Stimulated activated CD4-positive, alpha-beta T cell treated with anti-CD3 and anti-CD28 coated beads, Interleukin-4, amount 100 ng/mL, for 24 hours (primary cell): ENCODE results near the gene CALML5.

Experiments
- DNase-seq: peaks from one replicate; pipeline ENCODE4 v3.0.0-alpha.2; 2020

Gene CALML5

DNA sequence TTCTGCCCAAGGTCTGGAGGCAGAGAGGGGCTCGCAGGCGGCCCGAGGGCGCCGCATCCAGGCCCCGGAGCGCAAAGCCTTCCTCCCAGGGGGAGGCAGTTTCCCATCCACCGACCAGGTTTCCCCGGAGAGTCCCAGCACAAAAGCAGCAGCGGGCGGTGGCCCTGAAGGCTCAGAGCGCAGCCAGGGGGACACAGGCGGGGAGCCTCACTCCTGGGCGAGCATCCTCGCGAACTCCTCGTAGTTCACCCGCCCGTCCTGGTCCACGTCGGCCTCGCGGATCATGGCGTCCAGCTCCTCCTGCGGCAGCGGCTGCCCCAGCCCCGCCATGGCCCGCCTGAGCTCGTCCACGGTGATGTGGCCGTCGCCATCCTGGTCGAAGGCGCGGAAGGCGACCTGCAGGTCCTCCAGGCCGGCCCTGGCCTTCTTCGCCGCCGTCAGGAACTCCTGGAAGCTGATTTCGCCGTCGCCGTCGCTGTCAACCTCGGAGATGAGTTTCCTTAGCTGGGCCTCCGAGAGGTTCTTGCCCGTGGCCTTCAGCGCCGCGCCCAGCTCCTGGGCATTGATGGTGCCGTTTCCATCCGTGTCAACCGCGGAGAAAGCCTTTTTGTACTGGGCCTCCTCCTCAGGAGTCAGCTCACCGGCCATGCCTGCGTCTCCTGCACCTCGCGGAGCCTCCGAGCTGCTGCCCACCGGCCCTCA is 428 bp downstream of the CALML5 start:
- no peak for DNase-seq

DNA sequence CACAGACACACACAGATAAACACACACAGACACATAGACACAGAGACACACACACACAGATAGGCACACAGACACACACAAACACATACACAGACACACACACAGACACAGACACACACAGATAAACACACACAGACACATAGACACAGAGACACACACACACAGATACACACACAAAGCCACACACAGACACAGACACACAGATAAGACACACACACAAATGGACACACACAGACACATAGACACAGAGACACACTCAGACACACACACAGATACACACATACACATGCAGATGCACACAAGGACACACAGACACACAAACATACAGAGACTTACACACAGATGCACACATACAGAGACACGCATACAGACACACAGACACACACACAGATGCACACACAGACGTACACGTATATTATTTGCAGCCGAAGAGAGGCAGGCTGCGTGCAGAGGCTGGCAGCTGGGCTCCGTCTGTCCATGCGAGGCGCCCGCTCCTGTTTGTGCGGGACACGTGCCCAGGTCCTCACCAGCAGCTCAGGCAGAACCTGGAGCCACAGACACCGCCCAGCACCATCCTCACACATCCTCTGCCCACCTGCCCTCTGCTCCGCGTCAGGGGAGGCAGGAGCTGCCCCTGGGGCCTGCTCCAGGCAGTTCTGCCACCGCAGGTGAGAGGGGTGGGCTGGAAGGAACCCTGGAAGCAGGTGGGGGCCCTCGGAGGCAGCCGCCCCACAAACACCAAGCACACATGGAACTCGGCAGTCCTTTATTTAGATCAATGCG is 1.2 kb downstream of the CALML5 start:
- DNase-seq, result no peak

DNA sequence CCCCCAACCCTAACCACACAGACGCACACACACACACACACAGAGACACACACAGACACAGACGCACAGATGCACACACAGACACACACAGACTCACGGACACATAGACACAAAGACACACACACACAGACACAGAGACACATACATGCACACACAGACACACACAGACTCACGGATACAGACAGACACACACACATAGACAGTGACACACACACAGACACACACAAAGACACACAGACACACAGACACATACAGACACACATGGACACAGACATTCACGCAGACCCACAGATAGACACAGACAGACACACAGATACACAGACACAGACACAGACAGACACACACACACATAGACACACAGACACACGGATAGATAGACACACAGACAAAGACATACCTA is 2.1 kb downstream of the CALML5 start:
- DNase-seq, result no peak

DNA sequence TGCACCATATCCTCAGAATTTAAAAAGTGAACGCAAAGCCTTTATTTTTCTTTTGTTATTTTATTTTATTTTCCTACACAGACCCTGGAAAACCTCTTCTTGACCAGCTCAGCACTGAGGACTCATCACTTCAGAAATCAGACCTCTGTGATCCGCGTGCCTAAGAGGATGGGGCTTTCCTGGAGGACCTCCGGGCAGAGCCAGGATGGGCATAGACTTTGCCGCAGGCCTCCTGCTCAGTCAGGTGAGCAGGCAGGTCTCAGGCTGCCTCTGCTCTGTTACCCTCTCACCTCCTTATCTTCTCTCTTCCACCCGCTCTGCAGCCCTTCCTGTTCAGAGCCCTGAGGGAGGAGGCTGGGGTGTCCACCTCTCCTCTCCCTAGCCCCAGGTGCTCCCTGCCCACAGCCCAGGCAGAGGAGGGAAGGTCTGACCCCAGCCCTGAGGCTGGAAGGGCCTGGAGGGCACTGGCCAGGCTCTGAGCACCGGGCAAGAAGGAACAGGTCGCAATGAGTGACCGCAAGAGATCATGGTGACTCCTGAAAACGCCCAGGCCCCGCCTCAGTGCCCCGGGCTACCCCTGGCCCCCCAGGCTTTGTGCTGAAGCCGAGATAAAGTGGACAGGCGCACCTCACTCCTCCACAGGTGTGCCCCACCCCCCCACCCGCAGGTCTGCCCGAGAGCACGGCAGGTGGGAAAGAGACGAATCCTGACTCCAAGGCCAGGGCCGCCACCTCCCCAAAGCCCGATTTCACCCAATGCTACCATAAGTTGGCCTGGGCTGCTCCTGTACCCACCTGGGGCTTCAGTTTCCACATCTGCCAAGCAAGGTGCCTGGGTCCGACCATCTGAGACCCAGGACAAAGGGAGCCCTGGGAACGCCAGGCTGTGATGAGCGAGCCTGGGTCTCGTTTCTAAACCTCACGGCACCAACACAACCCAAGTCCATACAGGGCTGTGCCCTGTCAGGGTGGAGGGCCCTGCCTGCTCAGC is 2.8 kb downstream of the CALML5 start:
- no peak for DNase-seq

DNA sequence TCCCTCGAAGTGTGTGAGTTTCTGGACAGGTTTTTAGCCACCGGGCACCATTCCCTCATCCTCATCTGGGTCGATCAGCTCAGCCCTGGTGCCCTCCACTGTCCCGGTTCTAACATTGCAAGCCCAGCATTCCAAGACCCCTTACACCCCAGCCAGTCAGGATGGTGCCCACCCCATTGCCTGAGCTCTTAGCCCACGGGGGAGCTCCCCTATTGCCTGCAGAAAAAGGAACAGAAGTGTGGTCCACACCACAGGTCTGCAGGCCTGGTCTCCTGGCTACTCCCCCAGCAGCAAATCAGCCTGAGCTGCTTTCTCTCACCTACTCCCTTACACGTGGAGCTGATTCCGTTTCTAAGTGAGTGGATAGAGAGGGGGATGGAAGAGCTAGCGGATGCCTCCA is 4.8 kb downstream of the CALML5 start:
- DNase-seq, result no peak

DNA sequence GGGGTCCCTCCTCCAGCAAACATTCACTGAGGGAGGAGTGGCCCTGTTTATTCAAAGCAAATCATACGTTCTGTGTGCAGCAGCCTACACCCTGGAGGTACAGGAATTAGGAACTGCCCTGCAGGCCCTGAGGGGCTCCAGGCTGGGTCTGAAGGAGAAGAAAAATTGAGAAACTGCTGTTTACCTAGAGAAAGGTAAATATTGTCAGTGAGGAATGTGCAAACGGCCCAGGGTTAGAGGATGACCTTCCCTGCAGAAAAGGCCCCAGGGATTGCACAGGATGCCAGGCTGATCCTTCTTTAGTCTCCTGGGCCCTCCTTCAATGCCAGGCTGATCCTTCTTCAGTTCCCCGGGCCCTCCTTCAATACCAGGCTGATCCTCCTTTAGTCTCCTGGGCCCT is 5.7 kb downstream of the CALML5 start:
- DNase-seq, result no peak

DNA sequence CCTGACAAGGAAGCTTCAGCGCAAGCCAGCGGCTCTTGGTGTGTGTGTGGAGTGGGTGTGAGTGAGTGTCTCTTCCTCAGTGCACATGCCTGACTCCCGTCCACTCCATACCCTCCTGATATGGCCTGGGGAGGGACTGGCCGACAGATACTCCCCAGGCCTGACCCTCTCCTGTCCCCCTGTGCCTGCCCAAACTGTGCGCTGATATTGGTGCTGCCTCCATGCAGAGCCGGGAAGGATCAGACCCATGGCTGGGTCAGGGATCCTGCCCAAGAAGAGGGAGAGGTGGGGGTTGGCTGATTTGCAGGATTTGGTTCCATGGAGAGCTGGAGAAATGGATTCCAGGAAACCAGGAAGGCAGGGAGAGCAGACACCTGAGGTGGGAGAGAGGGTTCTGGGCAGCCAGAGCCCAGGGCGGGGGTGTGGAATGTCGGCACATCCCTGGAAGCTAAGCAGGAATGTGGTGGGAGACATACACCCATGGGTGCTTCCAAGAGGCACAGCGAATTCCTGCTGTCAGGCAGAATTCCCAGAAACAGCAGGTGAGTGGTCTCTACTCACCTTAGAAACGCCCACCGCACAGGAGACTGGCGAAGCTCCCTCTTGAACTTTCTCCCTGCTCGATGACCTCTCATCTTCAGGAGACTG is 6.3 kb downstream of the CALML5 start:
- DNase-seq, result no peak

DNA sequence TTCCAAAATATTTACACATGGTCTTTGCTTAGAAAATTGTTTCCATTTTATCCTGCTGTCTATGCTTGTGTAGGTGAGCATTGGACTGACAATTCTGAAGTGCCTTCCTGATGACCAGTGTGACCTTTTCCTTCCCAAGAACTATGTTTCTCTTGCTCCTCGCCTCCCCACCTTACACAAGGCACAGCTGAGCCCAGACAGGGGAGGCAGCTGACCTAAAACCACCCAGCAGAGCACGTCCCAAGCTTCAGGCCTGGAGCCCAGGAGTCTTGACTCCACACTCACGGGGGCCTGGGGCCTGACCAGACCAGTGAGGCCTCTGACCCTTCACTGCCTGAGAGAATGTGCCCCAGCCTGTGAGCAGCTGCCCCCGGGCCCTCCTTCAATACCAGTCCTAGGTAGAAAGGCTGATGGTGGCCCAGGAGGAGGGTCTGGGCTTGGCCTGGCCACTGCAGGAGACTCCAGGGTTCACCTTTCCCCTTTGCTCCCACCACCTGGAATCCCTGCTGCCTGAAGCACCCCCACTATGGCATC is 7.0 kb downstream of the CALML5 start:
- no peak for DNase-seq

DNA sequence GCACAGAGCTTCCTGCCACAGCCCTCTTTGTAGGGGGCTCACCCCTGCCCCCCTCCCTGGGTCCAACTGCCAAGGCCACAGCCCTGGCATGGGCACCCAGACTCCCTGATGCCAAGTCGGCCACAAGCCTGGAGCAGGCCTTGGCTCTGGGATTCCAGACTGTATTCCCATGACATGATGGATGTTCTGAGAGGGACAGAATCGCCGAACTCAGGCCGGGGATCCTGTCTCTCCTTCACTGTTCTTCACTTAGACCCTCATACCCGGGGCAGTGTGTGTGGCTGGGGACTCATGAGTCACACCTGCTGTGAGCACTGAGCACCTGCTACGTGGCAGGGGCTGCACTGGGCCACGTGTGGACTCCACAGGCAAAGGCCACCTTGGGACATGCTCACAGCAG is 7.9 kb downstream of the CALML5 start:
- DNase-seq, result no peak

DNA sequence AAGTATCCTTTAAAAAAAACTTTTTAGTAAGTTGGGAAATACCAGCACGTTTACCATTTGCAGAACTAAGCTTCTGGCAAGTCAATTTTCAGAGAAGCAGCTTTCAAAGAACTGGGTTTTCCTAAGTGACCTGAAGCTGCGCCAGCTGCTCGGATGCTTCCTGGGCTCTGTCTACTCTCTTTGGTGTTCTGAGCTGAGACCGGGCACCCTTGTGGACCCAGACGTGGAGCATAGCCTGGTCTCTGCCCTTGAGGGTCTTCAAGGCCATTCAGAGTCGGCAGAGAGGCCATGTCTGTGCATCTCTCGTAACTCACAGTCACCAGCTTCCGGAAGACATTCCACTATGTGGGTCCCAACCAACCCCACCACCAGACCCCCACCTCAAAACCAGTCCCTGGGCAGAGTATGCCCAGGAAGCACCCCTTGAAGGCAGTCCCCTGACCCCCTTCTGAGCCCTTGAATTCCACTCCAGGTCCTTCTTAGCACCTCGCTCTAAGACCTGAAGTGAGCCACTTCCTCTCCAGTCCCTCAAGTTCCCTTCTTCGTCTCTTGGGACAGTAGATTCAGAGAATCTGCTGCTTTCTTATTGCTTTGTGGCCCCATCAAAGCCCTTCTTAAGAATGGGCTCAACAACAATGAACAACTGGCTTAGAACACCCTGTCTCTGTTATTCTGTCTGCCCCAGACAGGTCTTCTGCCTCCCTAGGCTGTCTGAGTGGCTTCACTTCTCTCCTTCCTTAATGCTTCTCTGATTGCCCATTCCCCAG is 8.5 kb downstream of the CALML5 start:
- DNase-seq, result no peak

DNA sequence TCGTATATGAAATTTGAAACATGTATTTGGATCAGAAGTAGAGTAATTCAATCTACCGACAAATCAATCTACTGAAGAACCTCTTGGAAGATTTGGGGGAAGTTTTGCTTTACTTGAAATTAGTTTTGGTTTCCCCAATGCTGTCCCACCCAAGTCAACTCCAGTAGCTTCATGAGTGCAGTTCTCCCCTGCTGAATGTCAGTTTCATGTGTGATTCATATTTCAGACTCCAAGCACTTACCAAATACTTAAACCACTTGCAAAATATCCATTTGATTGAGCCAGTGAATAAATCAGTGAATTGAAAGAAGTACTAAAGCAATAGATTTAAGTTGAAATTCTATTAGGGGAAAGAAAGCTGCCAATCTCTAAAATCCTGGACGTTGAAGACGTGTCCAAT is 9.3 kb downstream of the CALML5 start:
- no peak for DNase-seq

DNA sequence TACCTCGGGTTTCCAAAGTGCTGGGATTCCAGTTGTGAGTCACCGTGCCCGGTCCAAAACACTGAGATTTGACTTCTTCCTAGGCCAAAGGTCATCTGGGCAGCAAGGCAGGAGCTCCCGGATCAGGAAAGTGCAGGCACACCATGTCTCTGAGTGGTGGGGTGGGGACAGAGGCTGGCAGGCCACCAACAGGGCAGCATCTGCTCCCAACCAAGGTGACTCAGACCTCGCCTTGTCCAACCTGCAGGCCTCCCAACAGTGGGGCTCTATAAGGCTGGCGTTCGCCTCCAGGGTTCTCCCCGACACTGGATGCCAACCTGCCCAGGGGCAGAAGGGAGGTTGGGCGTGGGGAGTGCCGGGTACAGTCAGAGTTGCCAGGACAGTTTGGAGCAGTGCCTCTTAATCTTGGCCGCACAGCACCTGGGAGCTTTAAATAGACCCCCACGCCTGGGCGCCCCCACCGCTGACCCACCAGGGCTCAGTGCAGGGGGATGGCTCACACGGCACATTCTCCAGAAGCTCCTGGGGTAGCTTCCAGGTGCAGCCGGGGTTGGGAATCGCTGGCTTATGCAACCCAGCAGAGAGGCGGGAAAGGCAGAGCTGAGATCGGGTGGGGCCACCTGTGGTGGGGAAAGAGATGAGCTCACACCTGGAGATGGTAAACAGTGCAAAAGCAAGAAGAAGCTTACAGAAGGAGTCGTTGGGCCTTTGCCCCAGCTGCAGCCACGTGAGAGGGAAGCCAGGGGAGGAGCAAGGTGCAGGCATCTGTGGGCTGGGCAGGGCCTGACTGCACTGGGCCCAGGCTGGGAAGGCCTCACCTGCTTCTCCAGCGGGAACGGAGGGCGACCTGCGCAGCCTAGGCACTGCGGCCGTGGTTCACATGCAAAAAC is 10.9 kb downstream of the CALML5 start:
- no peak for DNase-seq

DNA sequence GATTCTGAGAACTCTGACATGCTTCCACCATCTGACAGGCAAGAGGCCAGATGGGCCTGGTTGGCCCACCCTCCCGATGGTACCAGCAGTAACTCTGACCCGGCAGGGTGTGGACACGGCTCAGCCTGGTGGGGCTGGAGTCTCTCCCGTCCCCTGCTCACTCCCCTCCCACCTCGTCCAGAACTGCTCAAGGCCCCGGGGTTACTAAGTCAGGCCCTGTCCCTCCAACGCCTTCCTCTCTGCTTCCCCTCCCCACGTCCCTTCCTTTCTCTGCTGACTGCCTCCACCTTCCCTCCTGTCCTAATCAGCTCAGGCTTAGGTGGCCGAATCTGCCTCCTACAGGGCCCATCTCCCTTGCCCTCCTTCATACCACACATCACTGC is 12.5 kb downstream of the CALML5 start:
- no peak for DNase-seq

DNA sequence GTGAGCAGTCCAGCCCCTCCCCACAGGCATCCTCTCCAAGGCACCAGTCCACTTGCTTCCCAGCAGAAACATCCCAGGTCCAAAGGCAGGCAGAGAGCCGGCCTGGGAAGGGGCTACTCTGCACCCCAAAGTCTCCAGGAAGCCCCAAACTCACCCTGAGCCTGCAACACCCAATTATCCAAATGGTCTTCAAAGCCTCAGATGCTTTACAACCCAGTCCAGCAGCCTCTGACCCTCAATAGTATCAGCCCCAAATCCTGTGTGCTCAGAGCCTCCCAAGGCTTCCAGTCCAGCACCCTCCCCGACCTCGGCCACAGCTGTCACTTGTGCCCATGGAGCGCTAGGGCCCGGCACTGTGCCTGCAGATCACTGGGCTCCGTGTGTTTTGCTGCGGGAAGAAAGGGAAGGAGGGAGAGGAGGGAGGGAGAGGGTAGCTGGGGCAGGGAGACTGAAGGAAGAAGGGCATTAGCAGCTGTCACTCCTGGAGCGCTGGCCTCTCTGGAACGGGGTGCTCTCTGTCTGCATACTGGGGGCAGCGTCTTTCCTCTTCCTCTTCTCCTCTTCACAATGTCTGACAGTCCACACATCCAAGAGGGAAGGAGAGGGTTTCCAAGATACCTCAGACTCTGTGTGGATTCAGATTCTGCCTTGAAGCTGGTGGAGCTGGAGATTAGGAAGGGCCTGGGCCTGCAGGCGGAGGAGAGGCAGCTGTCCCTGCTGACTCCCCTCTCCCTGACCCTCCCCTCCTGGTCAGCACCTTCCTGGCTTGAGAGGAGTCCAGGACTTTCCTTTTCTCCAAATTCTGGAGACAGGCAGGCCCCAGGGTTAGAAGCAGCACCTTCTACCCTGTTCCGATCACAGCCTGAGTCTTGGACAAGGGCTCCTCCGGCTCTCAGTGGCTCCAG is 13.2 kb downstream of the CALML5 start:
- no peak for DNase-seq

DNA sequence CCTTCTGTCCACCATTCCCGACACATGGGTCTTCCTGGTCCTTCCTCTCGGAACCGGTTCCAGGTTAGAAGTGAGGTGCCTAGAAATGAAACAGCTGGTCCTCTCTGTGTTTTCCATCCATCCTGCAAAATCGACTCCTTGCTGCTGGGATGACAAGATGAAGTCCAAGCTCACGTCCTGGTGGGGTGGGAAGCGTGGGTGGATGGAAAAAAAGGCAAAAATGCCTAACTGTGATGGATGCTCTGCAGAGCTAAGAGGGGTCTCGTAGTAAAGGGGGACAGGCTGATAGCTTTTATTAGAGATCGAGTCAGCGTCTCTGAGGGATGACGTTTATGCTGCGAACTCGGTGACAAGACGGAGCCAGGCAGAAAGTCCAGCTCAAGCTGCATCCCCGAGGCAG is 14.1 kb downstream of the CALML5 start:
- DNase-seq, result no peak

DNA sequence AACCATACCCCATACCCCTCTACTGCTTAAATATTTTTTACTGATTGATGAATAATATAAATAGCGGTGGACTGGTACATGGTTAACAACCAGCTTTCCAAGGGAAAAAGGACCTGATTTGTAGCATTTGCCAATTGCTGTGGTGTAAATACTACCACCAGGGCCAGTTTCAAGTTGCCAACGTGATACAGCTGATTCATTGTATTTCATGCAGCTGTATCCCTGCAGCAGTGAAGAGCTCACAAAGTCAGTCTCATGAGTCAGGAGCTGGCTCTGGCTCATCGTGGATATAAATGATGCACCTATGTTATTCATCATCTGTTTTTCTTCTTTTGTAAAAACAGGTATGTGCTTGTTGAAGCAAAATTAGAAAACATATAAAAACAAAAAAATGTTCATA is 15.2 kb downstream of the CALML5 start:
- DNase-seq, result no peak

DNA sequence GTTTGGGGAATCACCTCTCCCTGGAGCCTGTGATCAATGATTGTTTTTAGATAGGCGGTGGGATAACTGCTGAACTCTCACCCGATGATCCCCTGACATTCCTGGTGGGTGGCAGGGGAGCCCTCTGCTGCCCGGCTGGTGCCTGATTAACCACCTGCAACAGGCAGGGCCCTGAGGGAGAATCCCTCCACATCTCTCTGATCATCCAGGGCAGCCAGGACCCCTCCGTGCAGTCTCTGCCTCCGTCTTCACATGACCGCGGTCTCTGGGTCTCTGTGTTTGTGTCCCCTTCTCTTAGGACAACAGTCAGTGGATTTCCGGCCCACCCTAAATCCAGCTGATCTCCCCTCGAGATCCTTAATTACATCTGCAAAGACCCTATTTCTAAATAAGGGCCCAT is 17.4 kb downstream of the CALML5 start:
- DNase-seq, result no peak

DNA sequence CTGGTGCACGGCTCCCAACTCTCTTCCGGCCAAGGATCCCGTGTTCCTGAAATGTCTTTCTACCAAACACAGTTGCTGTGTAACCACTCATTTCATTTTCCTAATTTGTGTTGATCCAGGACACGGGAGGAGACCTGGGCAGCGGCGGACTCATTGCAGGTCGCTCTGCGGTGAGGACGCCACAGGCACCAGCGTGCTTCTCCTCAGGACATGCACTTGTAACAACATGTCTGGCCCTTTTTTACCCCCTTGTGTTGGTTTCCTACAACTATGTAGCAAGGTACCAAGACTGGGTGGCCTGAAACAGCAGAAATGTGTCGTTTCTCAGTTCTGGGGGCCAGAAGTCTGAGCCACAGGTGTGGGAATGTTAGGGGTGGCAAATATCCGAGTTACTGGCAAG is 18.2 kb downstream of the CALML5 start:
- no peak for DNase-seq

DNA sequence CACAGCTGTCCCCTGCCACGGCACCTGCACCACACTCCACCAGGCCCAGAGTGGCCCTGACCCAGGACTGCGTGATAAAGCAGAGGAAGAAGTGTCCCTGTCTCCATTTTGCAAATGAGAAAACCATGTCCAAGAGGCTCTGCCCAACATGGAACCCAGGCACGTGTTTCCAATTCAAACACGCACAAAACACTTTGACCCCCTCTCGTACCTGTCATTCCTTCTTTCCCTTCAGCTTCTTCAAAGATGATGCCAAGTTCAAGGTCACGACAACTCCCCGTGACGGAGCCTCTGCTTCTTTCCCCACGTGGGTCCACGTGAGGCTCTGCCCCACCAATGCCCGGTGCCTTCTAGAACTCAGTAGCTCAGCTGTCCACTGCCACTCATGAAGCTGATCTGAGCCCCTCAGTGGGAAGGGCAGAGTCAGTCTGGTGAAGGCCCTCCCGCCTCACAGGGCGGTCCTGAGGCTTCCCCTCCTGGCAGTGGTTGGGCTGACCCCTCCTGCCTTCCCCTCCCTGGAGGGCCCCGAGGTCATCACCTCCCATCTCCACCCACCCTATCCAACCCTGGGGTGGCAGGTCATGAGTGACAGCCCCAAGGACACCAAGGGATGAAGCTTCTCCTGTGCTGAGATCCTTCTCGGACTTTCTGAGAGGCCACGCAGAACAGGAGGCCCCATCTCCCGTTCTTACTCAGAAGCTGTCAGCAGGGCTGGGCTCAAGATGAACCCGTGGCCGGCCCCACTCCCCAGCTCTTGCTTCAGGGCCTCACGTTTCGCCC is 19.0 kb downstream of the CALML5 start:
- DNase-seq, result no peak
